Neural cell (in vitro differentiated cells): ENCODE measurements around the gene BAG5.

ENCODE experiments used
- CTCF ChIP-seq: fragments of 450-650 bp; IDR thresholded peaks from 2 replicates; pipeline ENCODE4 v1.5.1; 2014; ENCODE audit warnings: antibody characterized with exemption, mild to moderate bottlenecking, moderate library complexity; ENCODE audit not compliant: poor library complexity, severe bottlenecking
- EZH2 ChIP-seq: fragments of 200-600, 300-800 bp; shearing (Covaris generic), sonication (generic); IDR thresholded peaks from 2 replicates; pipeline ENCODE4 v1.6.1; 2014; ENCODE audit warnings: antibody characterized with exemption, low read length, borderline replicate concordance, mild to moderate bottlenecking; ENCODE audit not compliant: insufficient read depth, poor library complexity, severe bottlenecking
- MXI1 ChIP-seq: fragments of 450-650 bp; conservative IDR thresholded peaks from 2 replicates; pipeline ENCODE4 v1.6.1; 2014; ENCODE audit warnings: antibody characterized with exemption, mild to moderate bottlenecking; ENCODE audit not compliant: poor library complexity, severe bottlenecking
- POLR2AphosphoS5 ChIP-seq: IDR thresholded peaks from 2 replicates; pipeline ENCODE4 v1.6.1; 2012
- RAD21 ChIP-seq: fragments of 450-650 bp; conservative IDR thresholded peaks from 2 replicates; pipeline ENCODE4 v1.6.1; 2014; ENCODE audit warnings: antibody characterized with exemption, mild to moderate bottlenecking, moderate library complexity
- REST ChIP-seq: IDR thresholded peaks from 2 replicates; pipeline ENCODE4 v1.6.1; 2012; ENCODE audit warnings: borderline replicate concordance

DNA sequence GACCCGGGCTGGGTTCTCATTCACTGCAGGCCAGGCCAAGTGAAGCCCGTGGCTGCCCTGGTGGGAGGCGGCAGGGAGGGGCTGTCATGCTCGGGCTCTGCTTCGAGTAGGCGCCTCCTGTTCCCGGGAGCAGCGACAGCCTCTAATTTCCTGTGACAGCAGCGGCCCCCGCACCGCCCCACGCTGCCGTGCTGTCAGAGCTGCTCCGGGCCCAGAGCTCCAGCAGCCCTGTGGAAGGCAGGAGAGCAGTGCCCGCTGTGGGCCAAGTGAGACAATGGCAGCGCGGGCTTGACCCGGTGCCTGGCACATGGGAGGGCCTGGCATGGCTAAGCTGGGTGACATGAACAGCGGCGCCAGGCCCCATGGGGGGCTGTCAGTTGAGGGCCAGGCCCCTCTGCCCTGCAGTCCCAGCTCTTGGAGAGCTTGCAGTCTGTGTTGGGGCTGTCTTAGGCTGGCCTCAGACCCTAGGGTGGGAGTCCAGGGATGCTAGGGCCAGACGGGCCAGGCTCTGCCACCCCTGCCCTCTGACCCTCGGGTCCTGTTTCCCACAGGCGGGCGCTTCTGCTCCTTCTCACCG is 28.4 kb downstream of the BAG5 start:
- TF ChIP-seq POLR2AphosphoS5 = no peak
- no peak for TF ChIP-seq CTCF
- TF ChIP-seq RAD21 = no peak
- TF ChIP-seq REST = no peak
- TF ChIP-seq EZH2 = no peak
- no peak for TF ChIP-seq MXI1
